ENCODE measurements around the gene DCDC2C. TPM values are rescaled to one million over a fixed set of nuclear protein-coding genes. Genes with fewer than 3 reads are reported as not detected.

Gene DCDC2C
- total RNA-seq, 4 donors from 2014 or later: not detected

DNA sequence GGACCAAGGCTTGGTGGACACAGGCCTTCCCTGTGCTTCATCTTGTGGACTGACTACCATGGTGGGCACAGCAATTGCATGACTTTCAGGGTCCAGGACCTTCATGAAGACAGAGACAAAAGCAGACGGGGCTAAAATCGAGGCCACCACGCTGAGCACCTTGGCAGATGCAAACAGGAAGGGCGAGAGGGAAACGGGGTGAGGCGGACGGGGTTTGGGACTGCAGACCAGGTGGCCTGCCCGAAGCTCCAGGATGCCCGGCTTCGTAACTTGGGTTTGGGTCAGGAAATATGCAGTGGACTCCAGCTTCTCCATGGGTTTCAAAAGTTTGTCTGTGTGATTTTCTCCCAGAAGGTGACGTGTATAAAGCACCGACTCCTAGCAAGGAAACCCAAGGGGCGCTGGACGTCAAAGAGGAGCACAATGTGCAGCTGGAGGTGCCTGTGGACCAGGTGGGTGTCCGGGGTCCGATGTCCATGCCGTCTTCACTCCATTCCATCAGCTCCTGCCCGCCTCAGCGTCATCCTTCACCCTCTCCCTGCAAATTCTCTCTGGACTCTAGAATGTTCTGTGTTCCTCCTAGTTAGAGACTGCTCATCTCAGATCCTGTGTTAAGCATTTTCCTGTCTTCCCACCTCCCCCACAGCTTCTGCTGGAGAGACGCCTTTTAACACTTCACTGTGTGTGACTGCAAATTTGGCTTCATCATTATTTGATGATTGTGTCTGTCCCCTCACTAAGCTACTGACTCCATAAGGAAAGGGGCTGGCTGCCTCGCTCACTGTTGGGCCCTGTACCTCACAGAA lies 65.8 kb downstream of the DCDC2C start:
- no peaks in the 10 kb centered on the region for H3K36me3 ChIP-seq
- intact Hi-C loops (cut with DNase I; ENCODE audit: low total_unique reads): no loop called here
- no peak overlapping the region for H3K4me3 ChIP-seq
- H3K27me3 ChIP-seq: no peaks in the 10 kb centered on the region
- no peaks in the 10 kb centered on the region for H3K9me3 ChIP-seq
- no peak overlapping the region for H3K27ac ChIP-seq
- TF ChIP-seq, protein P1, sequence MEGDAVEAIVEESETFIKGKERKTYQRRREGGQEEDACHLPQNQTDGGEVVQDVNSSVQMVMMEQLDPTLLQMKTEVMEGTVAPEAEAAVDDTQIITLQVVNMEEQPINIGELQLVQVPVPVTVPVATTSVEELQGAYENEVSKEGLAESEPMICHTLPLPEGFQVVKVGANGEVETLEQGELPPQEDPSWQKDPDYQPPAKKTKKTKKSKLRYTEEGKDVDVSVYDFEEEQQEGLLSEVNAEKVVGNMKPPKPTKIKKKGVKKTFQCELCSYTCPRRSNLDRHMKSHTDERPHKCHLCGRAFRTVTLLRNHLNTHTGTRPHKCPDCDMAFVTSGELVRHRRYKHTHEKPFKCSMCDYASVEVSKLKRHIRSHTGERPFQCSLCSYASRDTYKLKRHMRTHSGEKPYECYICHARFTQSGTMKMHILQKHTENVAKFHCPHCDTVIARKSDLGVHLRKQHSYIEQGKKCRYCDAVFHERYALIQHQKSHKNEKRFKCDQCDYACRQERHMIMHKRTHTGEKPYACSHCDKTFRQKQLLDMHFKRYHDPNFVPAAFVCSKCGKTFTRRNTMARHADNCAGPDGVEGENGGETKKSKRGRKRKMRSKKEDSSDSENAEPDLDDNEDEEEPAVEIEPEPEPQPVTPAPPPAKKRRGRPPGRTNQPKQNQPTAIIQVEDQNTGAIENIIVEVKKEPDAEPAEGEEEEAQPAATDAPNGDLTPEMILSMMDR (IDR thresholded peaks at IDR 0.05): no peak
- TF ChIP-seq POLR2A (IDR thresholded peaks at IDR 0.05): no peak
- DNase-seq: no peak
- no peaks in the 10 kb centered on the region for H3K4me1 ChIP-seq

DNA sequence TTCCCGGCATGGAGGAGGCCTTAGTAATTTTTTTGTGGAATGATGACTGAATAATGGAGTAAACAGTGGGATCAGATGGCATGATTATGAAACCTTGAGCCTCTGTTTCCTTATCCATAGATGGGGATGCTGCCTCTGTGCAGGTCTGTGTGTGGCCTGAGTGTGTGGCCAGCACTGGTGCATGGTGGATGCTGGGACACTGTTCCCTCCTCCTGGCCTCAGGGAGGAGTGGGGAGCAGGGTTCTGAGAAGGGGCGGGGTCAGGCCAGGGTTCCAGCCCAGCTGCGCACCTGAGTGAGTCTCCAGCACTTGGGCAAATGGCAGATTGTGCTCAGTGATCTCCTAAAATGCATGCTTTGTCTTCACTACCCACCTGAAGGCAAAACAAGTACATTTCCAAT lies 66.4 kb downstream of the DCDC2C start:
- Histone ChIP-seq H3K4me3 (no peak overlapping the region), H3K9me3 (no peaks in the 10 kb centered on the region), H3K4me1 (no peaks in the 10 kb centered on the region), H3K27me3 (no peaks in the 10 kb centered on the region), H3K36me3 (no peaks in the 10 kb centered on the region), H3K27ac (no peak overlapping the region)
- TF ChIP-seq, protein P1 (IDR thresholded peaks at IDR 0.05): no peak
- TF ChIP-seq POLR2A (IDR thresholded peaks at IDR 0.05): no peak
- intact Hi-C loops (cut with DNase I; ENCODE audit: low total_unique reads): no loop called here
- DNase-seq: no peak

DNA sequence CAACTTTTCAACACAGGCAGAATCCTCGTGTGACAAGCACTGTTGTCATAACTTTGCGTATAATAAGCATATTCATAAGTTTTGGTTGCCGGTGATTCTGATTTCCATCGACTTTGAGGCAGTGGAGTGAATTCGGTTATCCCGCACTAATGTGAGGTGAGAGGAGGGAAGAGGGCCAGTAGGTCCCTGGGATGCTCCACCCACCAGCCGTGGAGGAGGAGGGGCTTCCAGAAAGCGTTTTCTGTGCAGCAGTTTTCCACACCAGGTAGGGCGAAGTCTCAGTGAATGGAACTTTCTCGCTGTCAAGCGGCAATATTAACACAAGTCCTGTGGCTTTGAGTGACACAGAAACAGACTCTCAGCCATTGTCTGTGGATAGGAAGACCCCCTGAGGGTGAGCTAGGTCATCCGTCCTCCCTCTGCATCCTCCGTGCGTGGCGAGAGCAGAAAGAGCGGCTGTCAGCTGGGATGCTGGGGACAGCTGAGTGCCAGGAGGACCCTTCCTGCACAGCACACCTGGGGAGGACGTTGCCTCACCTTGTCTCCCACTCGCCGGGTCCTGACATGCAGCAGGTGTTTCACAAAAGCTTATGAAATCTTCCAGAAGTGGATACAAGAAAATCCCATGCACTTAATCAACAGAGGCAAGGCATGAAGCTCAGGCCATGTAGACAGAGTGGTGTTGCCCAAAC lies 67.5 kb downstream of the DCDC2C start:
- no peak overlapping the region for H3K4me3 ChIP-seq
- H3K9me3 ChIP-seq: no peaks in the 10 kb centered on the region
- no peak for DNase-seq
- intact Hi-C loops (cut with DNase I; ENCODE audit: low total_unique reads): no loop called here
- H3K36me3 ChIP-seq: no peaks in the 10 kb centered on the region
- H3K4me1 ChIP-seq: no peaks in the 10 kb centered on the region
- no peak overlapping the region for H3K27ac ChIP-seq
- TF ChIP-seq POLR2A (IDR thresholded peaks at IDR 0.05): no peak
- TF ChIP-seq, protein P1 (IDR thresholded peaks at IDR 0.05): no peak
- H3K27me3 ChIP-seq: no peaks in the 10 kb centered on the region

DNA sequence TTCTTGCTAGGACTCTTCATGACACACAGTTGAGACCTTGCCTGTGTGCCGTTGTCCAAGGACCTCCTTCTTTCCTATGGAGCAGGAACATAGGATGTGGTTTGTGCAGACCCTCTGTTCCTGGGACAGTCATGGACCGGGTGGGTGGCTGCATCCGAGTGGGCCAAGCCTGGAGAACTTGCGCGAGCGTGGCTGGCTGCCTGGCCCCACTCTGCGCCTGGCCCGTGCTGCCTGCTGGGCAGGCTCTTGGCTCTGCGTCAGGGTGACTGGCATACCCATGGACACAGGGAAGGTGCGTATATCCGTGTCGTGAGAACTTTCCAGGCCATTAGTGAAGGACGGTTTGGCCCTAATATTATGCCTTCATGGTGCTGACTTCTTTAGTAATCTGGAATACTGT lies 68.2 kb downstream of the DCDC2C start:
- Histone ChIP-seq H3K9me3 (no peaks in the 10 kb centered on the region), H3K4me1 (no peaks in the 10 kb centered on the region), H3K27ac (no peak overlapping the region), H3K36me3 (no peaks in the 10 kb centered on the region), H3K4me3 (no peak overlapping the region), H3K27me3 (no peaks in the 10 kb centered on the region)
- TF ChIP-seq, protein P1 (IDR thresholded peaks at IDR 0.05): no peak
- no peak for TF ChIP-seq POLR2A (IDR thresholded peaks at IDR 0.05)
- intact Hi-C loops (cut with DNase I; ENCODE audit: low total_unique reads): no loop called here
- no peak for DNase-seq

DNA sequence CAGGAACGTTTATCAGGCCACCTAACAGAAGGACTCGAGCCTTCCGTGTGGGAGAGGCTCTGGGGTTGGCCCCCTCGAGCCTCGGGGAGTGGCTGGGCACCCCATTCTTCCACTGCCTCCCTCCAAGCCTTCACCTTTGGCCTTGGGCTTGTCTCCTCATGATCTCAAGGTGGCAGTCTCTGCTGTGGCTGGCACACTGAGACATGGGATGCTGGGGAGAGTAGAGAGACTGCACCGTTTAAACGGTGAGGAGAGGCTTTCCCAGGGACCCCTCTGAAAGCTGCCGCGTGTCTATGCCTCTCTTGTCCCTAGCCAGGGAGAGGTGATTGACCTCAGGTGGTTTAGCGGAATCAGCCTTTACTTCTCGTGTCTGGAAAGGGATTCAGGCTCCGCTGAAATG lies 71.0 kb downstream of the DCDC2C start:
- Histone ChIP-seq H3K4me3 (no peak overlapping the region), H3K36me3 (no peaks in the 10 kb centered on the region), H3K9me3 (no peaks in the 10 kb centered on the region), H3K27me3 (no peaks in the 10 kb centered on the region), H3K4me1 (no peaks in the 10 kb centered on the region), H3K27ac (no peak overlapping the region)
- TF ChIP-seq POLR2A (IDR thresholded peaks at IDR 0.05): no peak
- TF ChIP-seq, protein P1 (IDR thresholded peaks at IDR 0.05): no peak
- intact Hi-C loops (cut with DNase I; ENCODE audit: low total_unique reads): no loop called here
- no peak for DNase-seq

All from uterus (tissue), 4 donors.